Natural killer cell (primary cell): ENCODE measurements around the gene ITGAL. TPM values are rescaled to one million over a fixed set of nuclear protein-coding genes. Genes with fewer than 3 reads are reported as not detected.
A peak's percentile ranks its signal among the peaks of the same experiment; 100 is the strongest.
"Not testable (repeated sequence)": the region's sequence is repeated elsewhere in the genome, so short reads cannot be mapped to it uniquely, and the experiment has no call there.

Experiments
- ATAC-seq, 3 donors: fragments of 150-1000 bp in 2 of 3; fragments of 200-7000 bp in 1 of 3; cut with Tn5 transposase; 1 replicate in 1 of 3; 2 replicates in 2 of 3; pipeline ENCODE4 v1.10.0; 2021; ENCODE audit warnings: mild to moderate bottlenecking in 2 of 3, moderate library complexity in 2 of 3
- DNase-seq, 2 donors: peaks; one replicate each; pipeline versions ENCODE4 v3.0.0 to v3.0.0-alpha.2; 2013 to 2021; ENCODE audit warnings: mixed read lengths in 1 of 2
- H3K27ac ChIP-seq: one replicate; pipeline ENCODE4 v1.5.1; 2013; ENCODE audit warnings: mild to moderate bottlenecking, low read length
- H3K27me3 ChIP-seq: one replicate; pipeline ENCODE4 v1.6.1; 2013; ENCODE audit warnings: low read length; ENCODE audit not compliant: control insufficient read depth, insufficient read depth
- H3K36me3 ChIP-seq: one replicate; pipeline ENCODE4 v1.6.1; 2013; ENCODE audit warnings: low read length; ENCODE audit not compliant: control insufficient read depth, insufficient read depth
- H3K4me1 ChIP-seq: one replicate; pipeline ENCODE4 v1.6.1; 2013; ENCODE audit warnings: low read length; ENCODE audit not compliant: control insufficient read depth, insufficient read depth
- H3K4me3 ChIP-seq: one replicate; pipeline ENCODE4 v1.5.1; 2013; ENCODE audit warnings: low read length
- H3K9me3 ChIP-seq: one replicate; pipeline ENCODE4 v1.6.1; 2013; ENCODE audit warnings: low read length; ENCODE audit not compliant: control insufficient read depth, insufficient read depth
- H3K27ac Mint-ChIP-seq, 2 donors: one replicate each; pipeline ENCODE4 v1.8.0; 2022; ENCODE audit warnings: mild to moderate bottlenecking in 2 of 2, mixed read lengths in 2 of 2, moderate library complexity in 1 of 2
- H3K27me3 Mint-ChIP-seq, 2 donors: one replicate each; pipeline ENCODE4 v1.8.0; 2022; ENCODE audit warnings: low read depth in 2 of 2, mixed read lengths in 2 of 2
- H3K36me3 Mint-ChIP-seq: one replicate; pipeline ENCODE4 v1.8.0; 2022; ENCODE audit warnings: mixed read lengths
- H3K4me1 Mint-ChIP-seq, 2 donors: one replicate each; pipeline ENCODE4 v1.8.0; 2022; ENCODE audit warnings: mixed read lengths in 2 of 2
- H3K4me3 Mint-ChIP-seq: one replicate; pipeline ENCODE4 v1.8.0; 2022; ENCODE audit warnings: mild to moderate bottlenecking, moderate library complexity, mixed read lengths
- H3K9me3 Mint-ChIP-seq, 2 donors: one replicate each; pipeline ENCODE4 v1.8.0; 2022; ENCODE audit warnings: mixed read lengths in 2 of 2
- CTCF ChIP-seq: fragments of 200-600 bp; IDR thresholded peaks from one replicate; pipeline ENCODE4 v1.8.0; 2022; ENCODE audit warnings: antibody characterized with exemption
- WGBS: methylation state at CpG from one replicate; pipeline ENCODE4 v1.1.7; 2013; ENCODE audit warnings: missing lambda C conversion rate; ENCODE audit not compliant: insufficient coverage; 5-methylcytosine and 5-hydroxymethylcytosine counted together
- intact Hi-C: fragments of 100-400 bp; cut with micrococcal nuclease; formaldehyde crosslinking; loops from one replicate; pipeline ENCODE4 v1.14.2; 2022
- total RNA-seq, 4 donors: library from RNA; stranded (reverse); fragments of 120-200 nt in 1 of 4; gene quantifications; one replicate each; pipeline versions ENCODE4 v1.2.3 to v1.2.4, GENCODE V29; 2013 to 2022

The ITGAL gene
- total RNA-seq, 3 donors from 2014 or later (not counting 1 experiment from before 2014, with no cell fraction given): 1,131 to 1,260 (median 1,176) TPM

- DNase-seq: no peak
- intact Hi-C loops: no loop called here
- H3K9me3 Mint-ChIP-seq: no peaks in the 10 kb centered on the region
- no peaks in the 10 kb centered on the region for H3K27me3 Mint-ChIP-seq
- Histone ChIP-seq H3K4me3 (no peak overlapping the region), H3K27ac (peak overlapping the region; percentile 73), H3K9me3 (no peaks in the 10 kb centered on the region), H3K36me3 (no peaks in the 10 kb centered on the region), H3K27me3 (no peaks in the 10 kb centered on the region), H3K4me1 (peaks cover 40% of the 10 kb centered on the region)
- WGBS: 78% methylated on average over 15 of the region's 16 CpGs
- peak overlapping the region; percentile 49 for H3K4me3 Mint-ChIP-seq
- TF ChIP-seq CTCF: no peak
- H3K36me3 Mint-ChIP-seq: no peaks in the 10 kb centered on the region
- peaks cover 35 to 50% of the 10 kb centered on the region in 2 donors for H3K4me1 Mint-ChIP-seq
- H3K27ac Mint-ChIP-seq: peak overlapping the region; percentile 85
- no peak for ATAC-seq
These were observed 14.6 kb upstream of the ITGAL start for GRCh38 chr16:30457743-30458560.

GRCh38 chr16:30458561-30459394, 13.8 kb upstream of the ITGAL start:
- Mint-ChIP-seq H3K9me3 (no peaks in the 10 kb centered on the region), H3K4me1 (peaks cover 34 to 50% of the 10 kb centered on the region in 2 donors), H3K4me3 (peak overlapping the region; percentile 49), H3K27me3 (no peaks in the 10 kb centered on the region), H3K27ac (peak overlapping the region; percentile 85), H3K36me3 (no peaks in the 10 kb centered on the region)
- Histone ChIP-seq H3K36me3 (no peaks in the 10 kb centered on the region), H3K4me1 (peaks cover 40% of the 10 kb centered on the region), H3K9me3 (no peaks in the 10 kb centered on the region), H3K4me3 (no peak overlapping the region), H3K27ac (peak overlapping the region; percentile 73), H3K27me3 (no peaks in the 10 kb centered on the region)
- TF ChIP-seq CTCF: no peak
- intact Hi-C loops: loop anchor here (1.0 kb wide), 1 partner anchor 14 kb away; the partner anchor contains the start of gene ITGAL
- DNase-seq (peak; percentile 71 to 92), ATAC-seq (peak; percentile 90 to 94 (median 91))
- WGBS: 10% methylated on average over 19 of the region's 22 CpGs

GRCh38 chr16:30459456-30459855, 13.1 kb upstream of the ITGAL start:
- no peaks in the 10 kb centered on the region for H3K27me3 Mint-ChIP-seq
- H3K4me1 ChIP-seq: peaks cover 40% of the 10 kb centered on the region
- H3K9me3 Mint-ChIP-seq: no peaks in the 10 kb centered on the region
- ATAC-seq: no peak
- H3K36me3 Mint-ChIP-seq: no peaks in the 10 kb centered on the region
- H3K4me1 Mint-ChIP-seq: peaks cover 27 to 43% of the 10 kb centered on the region in 2 donors
- TF ChIP-seq CTCF: no peak
- H3K27ac ChIP-seq: peak overlapping the region; percentile 73
- peak overlapping the region; percentile 85 for H3K27ac Mint-ChIP-seq
- intact Hi-C loops: loop anchor here (1.0 kb wide), 1 partner anchor 13 kb away; the partner anchor contains the start of gene ITGAL
- peak overlapping the region; percentile 49 for H3K4me3 Mint-ChIP-seq
- no peaks in the 10 kb centered on the region for H3K36me3 ChIP-seq
- DNase-seq: no peak
- WGBS: 36% methylated on average over 11 of the region's 11 CpGs
- no peak overlapping the region for H3K4me3 ChIP-seq
- no peaks in the 10 kb centered on the region for H3K9me3 ChIP-seq
- no peaks in the 10 kb centered on the region for H3K27me3 ChIP-seq

- peaks cover 25 to 31% of the 10 kb centered on the region in 2 donors for H3K4me1 Mint-ChIP-seq
- H3K27ac Mint-ChIP-seq: not testable (repeated sequence)
These were observed 11.1 kb upstream of the ITGAL start for GRCh38 chr16:30461426-30461825.

More at GRCh38 chr16:30461426-30461825, 11.1 kb upstream of the ITGAL start:
- H3K4me3 Mint-ChIP-seq, H3K36me3 ChIP-seq, ATAC-seq, H3K4me3 ChIP-seq, H3K9me3 Mint-ChIP-seq, intact Hi-C loops, H3K27ac ChIP-seq, H3K27me3 Mint-ChIP-seq, DNase-seq, H3K9me3 ChIP-seq, H3K27me3 ChIP-seq, H3K36me3 Mint-ChIP-seq: not testable (repeated sequence)
- WGBS: 75% methylated on average over 5 of the region's 5 CpGs
- H3K4me1 ChIP-seq: peaks cover 40% of the 10 kb centered on the region
